Occipital lobe (tissue), 2 donors: ENCODE measurements around the gene ZNRD2. TPM values are rescaled to one million over a fixed set of nuclear protein-coding genes. Genes with fewer than 3 reads are reported as not detected.

Experiments
- DNase-seq: peaks from one replicate; lab custom pipeline; 2025; lab: John Stamatoyannopoulos, UW
- total RNA-seq: library from RNA; depleted of rRNA; stranded (reverse); fragments of >200 nt; gene quantifications from one replicate; pipeline ENCODE4 v1.2.3, GENCODE V29; 2014

The ZNRD2 gene
- total RNA-seq, 1 donor from 2014 or later = 23.6 TPM

DNA sequence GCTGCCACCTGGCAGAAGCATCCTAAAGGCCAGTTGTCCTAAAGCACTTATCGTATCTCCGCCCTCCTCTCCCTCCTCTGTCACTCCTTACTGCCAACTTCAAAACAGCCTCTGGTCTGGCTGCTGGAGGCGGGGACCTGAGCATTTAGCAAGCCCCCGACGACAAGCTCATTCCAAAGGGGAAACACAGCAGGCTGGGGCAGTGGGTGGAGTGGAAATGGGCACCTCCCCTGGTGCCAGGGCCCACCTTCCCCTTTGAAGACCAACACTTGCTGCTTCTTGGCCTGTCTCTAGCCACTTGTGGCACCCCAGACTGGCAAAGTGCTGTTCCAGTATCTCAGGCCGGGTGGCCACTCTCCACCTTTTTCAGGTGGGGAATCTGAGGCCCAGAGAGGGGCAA, 40.1 kb downstream of the ZNRD2 start:
- no peak for DNase-seq

- DNase-seq = peak; percentile 64
Measured at GRCh38 chr11:65611028-65611757, 40.9 kb downstream of the ZNRD2 start.

- DNase-seq = no peak
Measured at GRCh38 chr11:65611758-65612603, 41.7 kb downstream of the ZNRD2 start.

DNA sequence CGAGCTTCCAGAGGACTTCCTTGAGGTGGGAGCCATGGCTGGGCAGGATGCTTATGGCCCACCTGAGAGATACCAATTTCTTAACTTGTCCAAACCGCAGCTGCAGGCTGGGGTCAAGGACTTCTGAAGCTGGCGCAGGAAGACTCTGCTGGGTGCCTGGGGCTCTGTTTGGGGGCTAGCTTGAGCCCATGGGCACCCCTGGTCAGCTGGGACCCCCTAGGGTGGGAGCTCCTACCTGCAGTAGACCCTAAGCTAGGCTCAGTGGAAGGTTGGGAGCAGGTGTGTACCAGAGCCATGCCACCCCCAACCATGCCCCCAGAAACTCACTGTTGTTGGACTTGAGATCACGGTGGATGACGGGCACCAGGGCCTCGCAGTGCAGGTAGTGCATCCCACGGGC, 42.4 kb downstream of the ZNRD2 start:
- DNase-seq = no peak

- no peak for DNase-seq
Measured at GRCh38 chr11:65613091-65613928, 43.0 kb downstream of the ZNRD2 start.

DNA sequence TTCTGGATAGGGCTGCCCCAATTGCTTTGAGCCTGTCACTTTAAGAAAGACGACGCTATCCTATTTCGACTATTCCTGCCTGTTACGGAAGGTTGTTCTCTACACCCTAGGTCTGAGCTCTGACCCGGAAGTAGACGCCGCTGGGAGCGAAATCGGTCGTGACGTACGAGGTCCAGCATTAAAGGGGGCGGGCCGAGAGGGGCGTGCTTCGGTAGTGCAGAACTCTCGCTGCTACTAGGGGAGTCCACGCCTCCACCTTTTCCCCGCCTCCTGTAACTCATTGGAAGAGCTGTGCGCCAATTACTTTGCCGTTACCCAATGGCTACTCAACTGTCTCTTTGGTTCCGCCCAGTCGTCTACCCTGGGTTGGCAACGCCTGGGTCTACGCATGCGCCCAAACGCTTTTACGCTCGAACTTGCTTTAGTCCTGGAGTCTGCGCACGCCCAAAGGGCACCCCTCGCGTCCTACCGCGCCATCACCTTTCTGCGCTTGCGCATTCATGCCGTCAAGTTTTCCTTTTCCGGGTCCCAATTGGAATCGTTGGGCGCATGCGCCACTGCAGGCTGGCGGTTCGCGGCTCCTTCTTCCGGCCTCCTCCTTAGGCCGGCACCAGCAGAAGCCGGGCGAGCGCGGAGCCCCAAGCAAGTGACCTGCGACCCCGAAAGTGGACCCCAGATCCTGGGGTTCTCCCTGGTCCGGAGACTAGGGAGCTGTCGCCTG, 45.1 kb downstream of the ZNRD2 start, which contains the start of gene PCNX3:
TSS of gene PCNX3 (plus strand) at position 548 of the 721 bp plus-strand sequence. CDS start 536 bp downstream, outside the sequence.
- DNase-seq = peak; percentile 100

DNA sequence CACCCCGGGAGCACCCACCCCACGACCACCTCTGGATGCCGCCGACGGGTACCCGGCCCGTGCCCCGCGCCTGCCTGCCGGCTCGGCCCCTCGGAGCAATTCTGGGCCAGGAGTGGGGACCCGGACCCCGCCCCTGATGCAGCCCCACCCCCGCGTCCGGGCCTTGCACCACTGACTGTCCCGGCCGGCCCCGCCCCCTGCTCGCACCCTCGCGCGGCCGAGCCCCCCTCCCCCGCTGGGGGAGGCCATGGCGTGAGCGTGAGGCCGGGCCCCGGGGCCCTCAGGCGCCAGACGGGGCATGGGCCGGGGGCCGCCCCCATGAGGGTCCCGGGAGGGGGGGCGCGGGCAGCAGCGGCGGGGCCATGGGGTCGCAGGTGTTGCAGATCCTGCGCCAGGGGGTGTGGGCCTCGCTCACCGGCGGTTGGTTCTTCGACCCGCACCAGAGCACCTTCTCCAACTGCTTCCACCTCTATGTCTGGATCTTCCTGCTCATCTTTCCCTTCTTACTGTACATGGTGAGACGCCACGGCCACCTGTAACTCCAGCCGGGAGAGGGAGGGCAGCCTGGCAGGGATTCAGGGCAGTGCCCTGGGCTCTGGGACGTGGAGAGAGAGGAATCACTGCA, 45.8 kb downstream of the ZNRD2 start:
- DNase-seq = no peak

DNA sequence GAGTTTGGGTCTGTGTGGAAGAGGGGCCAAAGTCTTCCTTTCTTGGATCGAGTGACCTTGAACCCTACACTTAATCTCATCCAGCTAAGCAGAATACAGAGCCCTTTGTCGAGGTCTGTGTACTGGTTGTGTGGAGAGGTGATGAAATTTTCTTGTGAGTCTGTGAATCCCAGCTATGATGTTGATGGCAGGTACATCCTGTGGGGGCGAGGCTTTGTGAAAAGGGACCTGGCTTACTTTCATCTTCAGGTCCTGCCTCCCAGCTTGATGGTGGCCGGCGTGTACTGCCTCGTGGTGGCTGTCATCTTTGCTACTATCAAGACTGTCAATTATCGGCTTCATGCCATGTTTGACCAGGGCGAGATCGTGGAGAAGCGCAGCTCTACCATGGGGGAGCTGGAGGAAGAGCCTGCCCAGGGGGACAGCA, 46.3 kb downstream of the ZNRD2 start:
- no peak for DNase-seq

DNA sequence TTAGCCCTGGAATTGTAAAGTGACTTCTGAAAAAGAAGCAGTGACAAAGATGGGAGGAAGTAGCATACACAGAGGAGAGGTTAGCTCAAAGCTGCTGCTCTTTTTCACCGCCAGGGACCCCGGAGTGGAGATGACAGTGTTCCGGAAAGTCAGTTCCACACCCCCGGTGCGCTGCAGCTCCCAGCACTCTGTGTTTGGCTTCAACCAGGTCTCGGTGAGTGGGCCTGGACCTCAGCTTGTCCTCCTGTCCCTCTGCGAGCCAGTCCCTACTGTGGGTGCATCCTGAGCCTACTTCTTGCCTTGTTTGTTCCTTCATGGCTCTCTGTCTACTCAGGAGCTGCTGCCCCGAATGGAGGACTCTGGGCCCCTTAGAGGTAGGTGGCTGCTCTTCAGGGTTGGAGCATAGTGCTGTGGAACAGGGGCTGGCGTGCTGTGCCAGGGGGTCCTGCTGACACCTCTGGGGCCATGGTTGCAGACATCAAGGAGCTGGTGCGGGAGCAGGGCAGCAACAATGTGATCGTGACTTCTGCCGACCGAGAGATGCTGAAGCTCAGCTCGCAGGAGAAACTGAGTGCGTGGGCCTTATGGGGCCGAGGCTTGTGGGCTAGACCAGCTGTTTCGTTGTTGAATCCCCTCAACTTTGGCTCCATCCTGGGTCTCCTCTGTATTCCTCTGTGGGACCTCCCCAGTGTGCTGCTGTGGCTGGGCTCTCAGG, 47.0 kb downstream of the ZNRD2 start:
- DNase-seq = no peak

DNA sequence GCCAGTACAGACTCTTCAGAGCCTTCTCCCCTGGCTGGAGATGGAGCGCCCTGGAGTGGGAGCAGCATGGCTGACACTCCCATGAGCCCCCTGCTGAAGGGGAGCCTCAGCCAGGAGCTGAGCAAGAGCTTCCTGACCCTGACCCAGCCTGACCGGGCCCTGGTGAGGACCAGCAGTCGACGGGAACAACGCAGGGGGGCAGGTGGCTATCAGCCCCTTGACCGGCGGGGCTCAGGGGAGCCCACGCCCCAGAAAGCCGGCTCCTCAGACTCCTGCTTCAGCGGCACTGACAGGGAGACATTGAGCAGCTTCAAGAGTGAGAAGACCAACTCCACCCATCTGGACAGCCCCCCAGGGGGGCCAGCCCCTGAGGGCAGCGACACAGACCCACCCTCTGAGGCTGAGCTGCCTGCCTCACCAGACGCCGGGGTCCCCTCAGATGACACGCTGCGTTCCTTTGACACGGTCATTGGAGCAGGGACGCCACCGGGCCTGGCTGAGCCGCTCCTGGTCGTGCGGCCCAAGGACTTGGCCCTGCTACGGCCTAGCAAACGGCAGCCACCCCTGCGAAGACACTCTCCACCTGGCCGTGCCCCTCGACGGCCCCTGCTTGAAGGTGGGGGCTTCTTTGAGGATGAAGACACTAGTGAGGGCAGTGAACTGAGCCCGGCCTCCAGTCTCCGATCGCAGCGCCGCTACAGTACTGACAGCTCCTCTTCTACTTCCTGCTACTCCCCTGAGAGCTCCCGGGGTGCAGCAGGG, 47.9 kb downstream of the ZNRD2 start:
- no peak for DNase-seq

- DNase-seq = no peak
Measured at GRCh38 chr11:65618763-65619162, 48.5 kb downstream of the ZNRD2 start.

DNA sequence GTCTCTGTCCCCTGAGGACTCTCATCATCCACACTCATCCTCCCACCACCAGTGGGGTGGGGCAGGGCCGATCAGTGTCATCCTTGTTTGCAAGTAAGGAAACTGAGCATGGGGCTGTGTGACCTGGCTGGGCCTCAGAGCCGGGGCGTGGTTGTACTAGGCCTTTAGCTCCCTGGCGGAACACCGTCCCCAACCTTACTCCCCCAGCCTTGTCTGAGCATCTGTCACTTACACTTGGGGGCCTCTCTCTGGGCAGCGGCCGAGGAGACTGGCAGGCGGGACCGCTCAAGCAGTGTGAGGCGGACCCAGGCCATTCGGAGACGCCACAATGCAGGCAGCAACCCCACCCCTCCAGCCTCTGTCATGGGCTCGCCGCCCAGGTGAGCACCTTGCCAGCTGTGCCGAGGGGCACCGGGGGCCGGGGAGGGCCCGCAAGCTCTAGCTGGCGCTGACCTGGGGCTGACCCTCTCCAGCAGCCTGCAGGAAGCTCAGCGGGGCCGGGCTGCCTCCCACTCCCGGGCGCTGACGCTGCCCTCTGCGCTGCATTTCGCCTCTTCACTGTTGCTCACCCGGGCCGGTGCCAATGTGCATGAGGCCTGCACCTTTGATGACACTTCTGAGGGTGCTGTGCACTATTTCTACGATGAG, 49.1 kb downstream of the ZNRD2 start:
- DNase-seq = no peak

DNA sequence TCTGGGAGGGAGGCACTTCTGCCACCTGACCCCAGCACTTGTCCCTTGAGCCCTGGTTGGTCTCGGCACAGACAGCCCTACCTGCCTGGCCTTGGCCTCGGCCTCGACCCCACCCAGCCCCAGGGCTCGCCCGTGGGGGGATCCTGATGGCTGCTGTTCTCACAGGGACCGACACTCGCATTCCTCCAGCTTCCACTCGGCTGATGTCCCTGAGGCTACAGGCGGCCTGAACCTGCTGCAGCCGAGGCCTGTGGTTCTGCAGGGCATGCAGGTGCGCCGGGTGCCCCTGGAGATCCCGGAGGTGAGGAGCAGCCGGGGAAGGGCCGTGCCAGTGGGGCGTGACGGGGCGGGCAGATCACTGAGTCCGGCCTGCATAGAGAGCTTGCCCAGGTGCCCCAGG, 50.4 kb downstream of the ZNRD2 start:
- DNase-seq = no peak

- DNase-seq = no peak
Measured at GRCh38 chr11:65621460-65621859, 51.2 kb downstream of the ZNRD2 start.
